ENCODE data around the gene SIK2.

Gene SIK2

DNA sequence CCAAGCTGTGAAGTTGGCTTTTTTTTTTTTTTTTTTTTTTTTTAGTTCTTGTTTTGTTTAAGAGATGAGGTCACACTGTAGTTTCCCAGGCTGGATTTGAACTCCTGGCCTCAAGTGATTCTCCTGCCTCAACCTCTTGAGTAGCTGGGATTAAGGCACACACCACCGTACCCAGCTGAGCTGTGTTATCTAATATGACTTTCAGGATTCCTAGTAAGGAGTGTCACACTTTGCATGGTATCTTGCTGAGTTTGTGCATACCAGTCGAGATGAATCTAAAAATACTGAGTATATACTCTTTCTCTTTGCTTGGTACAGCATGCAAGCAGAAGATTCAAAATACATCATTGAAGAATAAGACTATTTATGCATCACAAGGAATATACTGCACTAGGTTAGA lies 58.6 kb downstream of the SIK2 start:
- DNase-seq: no peak

DNA sequence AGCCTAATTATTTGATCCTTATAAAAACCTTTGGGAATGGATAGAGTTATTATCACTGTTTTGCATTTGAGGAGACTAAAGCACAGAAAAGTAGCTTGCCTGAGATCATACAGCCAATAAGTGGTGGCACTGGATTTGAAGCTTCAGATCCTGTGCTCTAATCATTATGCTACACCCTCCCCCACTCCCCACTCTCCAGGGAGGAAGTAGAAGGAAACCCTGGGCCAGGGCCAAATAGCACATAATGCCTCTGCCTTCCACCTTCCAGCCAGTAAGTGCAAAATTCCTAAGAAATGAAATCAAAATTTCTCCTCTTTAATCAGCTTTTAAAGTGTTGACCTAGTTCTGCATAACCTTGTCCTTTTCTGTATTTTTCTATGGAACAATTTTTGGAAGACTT lies 61.6 kb downstream of the SIK2 start:
- peak; percentile 2 for DNase-seq

DNA sequence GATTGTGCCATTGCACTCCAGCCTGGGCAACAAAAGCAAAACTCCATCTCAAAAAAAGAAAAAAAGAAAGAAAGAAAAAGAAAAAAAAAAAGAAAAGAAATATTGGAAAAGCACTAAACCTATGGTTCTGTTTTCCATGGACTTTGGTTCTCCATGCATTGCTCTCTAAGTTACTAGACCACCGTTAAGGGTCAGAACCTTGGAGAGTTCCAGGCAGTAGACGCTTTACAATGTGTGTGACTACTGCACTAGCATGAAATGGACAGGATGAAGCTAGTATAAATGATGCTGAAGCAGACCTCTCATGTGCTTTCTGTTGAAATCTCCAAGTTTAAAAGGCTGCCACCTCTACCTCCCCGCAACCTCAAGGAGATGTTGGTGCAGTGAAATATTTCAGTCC lies 63.5 kb downstream of the SIK2 start:
- no peak for DNase-seq

DNA sequence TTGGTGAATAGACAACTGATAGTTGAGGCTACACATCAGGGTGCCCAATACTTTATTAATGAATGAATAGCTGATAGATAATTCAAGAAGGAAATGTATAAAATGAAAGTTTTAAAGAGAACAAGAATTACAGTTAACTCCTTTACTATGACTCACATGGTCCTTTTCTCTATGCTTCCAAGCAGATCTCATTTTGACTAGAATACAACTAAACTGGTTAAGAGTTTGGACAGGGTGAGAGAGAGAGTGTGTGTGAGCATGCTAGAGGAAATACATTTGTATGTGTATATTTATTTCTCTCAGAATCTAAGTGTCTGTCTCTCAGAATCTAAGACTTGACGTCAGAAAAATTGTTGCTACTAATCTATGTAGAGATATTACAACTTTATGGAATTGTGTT lies 66.7 kb downstream of the SIK2 start:
- no peak for DNase-seq

DNA sequence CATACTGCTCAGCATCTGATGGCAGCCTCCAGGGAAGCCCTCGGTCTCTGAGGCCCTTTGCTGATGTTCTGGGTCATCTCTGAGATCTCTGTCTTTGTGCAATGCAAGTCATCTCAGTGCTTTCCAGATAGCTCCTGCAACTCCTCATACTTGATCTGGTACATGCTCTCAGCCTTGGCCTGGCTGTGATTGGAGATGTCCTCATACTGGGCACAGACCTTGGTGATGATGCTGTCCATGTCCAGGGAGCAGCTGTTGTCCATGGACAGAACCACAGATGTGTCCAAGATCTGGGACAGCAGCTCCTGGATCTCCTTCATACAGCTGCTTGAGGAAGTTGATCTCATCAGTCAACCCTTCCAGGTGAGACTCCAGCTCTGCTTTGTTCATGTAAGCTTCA lies 69.1 kb downstream of the SIK2 start:
- no peak for DNase-seq

DNA sequence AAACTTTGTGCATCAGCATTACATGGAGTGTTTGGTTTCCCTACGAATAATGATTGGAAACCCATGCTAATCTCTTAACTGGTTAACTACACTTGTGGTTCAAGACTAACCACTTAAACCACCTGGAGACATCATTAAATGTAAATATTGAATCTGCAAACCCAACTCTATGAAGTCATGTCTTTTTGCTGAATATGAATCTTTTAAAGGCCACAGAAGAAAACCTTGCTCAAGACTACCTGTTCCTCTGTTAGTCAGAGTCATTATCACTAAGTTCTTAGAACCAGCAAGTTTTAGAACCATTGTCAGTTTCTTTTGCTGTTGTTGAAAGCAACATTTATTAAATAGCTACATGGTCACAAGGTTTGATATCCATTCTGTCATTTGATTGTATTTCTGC lies 70.7 kb downstream of the SIK2 start:
- no peak for DNase-seq

DNA sequence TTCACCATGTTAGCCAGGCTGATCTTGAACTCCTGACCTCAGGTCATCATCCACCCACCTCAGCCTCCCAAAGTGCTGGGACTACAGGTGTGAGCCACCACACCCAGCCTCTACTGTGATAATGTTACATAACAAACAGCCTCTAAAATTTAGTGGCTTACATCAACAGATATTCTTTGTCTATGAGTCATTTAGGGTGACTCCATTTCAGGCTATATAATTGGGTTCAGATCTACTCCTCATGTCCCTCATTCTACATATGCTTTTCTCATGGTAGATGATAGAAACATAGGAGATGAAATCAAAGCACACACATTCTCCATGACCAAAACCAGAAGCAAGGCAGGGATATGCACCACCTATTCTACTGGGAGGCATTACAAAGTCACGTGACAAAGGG lies 72.7 kb downstream of the SIK2 start:
- no peak for DNase-seq

DNA sequence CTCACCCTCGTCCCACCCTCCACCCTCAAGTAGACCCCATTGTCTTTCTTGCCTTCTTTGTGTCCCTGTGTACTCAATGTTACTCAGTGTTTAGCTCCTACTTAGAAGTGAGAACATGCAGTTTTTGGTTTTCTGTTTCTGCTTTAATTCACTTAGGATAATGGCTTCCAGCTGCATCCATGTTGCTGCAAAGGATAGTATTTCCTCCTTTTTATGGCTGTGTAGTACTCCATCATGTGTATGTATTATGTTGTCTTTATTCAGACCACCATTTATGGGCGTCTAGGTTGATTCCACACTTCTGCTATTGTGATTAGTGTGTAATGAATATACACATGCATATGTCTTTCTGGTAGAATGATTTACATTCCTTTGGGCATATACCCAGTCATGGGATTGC lies 73.6 kb downstream of the SIK2 start:
- DNase-seq: no peak

DNA sequence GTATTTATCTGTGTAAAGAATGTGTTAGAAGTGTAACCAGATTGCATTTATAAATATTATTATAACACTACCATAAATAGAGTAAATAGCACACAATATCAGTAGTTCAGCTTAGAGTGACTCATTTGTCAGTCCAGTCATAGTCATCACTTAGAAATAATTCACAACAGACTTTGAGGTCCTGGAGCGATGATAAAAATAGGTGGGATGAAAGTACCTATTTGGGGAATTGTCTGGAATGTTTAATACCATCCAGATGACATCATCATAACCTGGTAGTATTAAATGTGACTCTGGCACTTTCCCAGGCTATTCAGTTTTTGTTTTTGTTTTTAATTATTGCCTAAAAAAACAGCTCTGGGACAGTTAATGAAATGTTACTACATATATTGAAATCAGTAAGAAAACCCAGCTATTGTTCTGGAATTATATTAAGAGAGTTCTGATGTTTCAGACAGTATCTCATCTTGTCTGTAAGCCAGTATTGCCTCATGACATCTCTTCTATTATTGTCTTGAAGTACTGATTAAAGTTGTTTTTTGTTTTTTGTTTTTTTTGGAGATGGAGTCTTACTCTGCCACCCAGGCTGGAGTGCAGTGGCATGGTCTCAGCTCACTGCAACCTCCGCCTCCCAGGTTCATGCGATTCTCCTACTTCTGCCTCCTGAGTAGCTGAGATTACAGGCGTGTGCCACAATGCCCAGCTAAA lies 74.8 kb downstream of the SIK2 start:
- no peak for DNase-seq

DNA sequence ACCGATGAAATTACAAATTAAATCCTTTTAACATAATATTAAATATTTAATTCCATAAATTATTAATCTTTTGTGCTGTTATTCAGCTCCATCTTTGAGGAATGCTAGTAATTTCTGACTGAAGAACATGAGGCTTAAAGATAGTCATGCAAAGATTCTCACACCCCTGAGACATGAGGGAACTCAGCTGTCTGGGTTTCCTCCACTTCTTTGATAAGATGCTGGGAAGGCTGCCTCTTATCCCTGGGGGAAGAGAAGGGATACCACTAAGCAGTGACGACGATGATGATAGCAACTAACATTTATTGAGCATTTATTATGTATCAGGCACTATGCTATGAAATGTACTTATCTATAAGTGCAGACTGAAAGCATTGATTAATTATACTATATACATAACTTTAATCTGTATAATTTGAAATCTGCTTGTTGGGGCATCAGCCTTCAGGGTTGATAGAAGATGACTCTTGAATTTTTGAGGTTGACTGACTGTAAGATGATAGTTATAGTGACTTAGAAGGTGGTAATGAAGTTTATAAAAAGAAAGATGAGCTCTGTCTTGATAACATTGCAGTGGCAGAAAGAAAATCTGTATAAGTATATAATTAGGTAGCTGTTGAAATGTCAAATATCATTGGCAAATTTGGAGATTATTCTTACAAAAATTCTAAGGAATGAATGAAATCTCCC lies 78.4 kb downstream of the SIK2 start:
- no peak for DNase-seq

DNA sequence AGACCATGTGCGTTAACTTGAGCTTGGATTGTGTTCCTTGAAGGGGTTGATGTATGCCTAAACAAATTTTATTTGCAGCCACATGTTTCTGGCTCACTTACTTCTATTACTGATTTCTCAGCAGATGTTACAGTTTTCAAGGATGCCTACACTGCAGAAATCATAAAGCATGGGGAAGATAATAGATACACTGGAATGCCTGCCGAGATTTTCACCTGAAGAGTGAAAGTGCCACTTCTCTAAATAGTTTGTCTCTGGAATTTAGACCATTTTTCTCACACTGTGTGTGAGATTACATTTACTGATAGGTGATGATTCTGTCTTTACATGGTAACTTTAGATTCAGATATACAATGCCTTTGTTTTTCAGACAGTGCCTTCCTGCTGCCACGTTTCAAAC lies 81.6 kb downstream of the SIK2 start:
- DNase-seq: no peak

DNA sequence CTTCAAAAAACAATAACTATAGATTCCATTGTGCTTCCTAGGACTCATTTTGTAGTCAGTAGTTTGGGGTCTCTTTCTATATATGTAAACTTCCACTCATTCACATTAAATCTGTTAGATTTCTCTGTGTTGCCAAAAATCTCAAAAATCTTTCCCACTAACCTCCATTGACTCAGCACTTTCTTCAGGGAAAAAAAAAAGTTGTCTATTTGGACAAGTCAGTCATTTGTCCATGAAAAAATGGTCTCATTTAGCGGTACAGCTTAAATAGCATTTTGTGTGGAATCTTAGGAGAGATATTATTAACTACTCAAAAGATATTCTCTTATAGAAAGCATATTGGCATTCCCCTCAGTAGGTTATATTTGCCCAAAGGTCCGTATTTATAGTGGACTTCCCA lies 82.0 kb downstream of the SIK2 start:
- DNase-seq: no peak

DNA sequence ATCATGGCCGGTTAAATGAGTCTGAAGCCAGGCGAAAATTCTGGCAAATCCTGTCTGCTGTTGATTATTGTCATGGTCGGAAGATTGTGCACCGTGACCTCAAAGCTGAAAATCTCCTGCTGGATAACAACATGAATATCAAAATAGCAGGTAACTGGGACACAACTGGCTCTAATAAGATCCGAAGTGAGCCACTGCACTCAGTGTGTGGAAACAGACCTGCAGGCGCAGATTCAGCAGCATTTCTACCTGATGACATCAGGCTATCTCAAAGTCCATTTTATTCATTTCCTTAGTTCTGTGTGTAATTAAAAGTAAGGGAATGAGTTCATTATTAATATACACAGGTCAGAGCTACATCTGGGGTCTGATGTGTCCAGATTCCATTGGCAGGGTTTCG lies 85.8 kb downstream of the SIK2 start:
- DNase-seq: no peak

DNA sequence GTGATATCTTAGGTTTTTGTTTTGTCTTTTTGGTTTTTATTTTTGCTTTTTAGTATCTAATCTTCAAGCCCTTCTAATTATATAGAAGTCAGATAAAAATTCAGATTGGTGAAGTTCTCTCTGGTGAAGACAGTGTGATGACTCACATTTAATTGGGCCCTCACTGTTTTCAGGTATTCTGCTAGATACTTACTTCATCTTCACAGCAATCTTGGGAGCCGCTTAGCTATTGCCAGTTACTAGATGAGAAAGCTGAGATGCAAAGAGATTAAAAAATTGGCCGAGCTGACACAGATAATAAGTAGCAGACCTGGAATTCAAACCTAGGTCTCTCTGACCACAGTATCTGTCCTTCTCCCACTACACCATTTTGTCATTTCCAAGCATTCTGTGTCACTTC lies 88.9 kb downstream of the SIK2 start:
- no peak for DNase-seq

DNA sequence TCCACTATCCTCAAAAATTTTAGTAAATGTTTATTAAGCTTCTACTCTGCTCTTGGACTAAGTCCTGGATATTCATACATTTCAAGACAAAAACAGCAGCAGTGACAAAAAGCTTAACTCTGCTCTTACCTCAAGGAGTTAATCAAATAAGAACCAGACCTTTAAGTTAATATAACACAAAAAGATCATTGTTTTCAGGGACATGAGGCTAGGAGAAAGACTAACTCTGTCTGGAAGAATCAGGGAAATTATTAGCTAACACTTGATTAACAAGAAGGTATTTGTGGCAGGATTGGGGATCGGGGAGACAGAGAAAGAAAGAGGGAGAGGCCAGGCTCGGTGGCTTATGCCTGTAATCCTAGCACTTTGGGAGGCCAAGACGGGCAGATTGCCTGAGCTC lies 89.5 kb downstream of the SIK2 start:
- DNase-seq: no peak

DNA sequence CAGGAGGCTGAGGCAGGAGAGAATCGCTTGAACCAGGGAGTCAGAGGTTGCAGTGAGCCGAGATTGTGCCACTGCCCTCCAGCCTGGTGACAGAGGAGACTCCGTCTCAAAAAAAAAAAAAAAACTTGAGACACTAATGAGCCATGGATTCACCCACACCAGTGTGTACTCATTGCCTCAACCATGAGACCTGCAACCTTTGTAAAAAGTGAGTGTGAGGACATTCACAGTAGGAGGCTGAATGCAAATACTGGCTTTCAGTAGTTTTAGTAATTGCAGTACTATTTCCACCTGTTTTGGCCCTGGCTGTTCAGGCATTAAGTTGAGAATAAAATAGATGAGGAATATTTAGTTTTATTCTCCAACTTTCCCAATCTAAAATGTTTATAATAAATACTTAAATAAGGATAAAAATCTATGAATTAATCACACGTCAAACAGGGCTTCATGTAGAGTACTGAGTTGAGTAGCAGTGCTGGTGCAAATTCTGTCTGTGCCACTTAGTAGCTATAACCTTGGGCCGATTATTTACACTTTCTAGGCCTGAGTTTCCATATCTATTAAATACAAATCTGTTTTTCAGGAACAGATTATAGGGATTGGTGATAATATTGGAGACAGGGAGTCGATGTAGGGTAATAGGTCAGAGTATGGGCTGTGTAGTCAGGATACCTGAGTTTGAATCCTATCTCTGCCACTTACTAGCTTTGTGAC lies 91.1 kb downstream of the SIK2 start:
- DNase-seq: no peak

DNA sequence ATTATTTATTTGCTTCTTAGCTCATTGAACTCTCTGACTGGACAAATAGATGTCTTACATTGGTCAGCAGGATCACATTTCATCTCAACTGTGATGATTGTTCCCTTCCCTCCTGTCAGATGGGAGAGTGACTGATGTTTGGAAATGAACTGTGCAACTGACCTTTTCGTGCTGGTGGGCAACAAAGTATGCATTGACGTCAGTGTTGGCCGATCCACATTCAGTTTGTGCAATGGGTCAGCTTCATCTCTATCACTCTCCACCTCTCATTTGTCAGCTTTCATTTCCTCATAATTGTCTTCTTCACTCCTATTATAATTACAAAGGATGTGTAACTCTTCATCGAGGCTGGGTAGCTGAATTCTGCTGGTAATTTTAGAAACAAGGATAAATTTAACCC lies 92.6 kb downstream of the SIK2 start:
- no peak for DNase-seq

DNA sequence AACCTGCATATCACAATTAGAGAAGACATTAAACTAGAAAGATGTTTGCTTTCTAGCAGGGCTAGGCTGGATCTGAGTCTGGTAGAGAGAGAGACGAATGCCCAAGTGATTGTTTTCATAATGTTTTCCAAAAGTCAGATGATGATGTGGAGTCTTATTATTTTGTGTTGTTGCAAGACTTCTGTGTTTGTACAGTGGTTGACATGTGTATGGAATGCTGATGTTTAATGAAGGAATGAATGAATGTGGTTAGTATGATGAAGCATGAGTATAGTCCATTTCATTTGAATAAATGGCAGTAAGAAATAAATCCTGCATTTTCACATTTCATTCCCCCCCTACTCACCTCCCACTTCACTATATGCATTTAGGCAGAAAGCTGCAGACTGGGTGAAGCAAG lies 94.3 kb downstream of the SIK2 start:
- no peak for DNase-seq

DNA sequence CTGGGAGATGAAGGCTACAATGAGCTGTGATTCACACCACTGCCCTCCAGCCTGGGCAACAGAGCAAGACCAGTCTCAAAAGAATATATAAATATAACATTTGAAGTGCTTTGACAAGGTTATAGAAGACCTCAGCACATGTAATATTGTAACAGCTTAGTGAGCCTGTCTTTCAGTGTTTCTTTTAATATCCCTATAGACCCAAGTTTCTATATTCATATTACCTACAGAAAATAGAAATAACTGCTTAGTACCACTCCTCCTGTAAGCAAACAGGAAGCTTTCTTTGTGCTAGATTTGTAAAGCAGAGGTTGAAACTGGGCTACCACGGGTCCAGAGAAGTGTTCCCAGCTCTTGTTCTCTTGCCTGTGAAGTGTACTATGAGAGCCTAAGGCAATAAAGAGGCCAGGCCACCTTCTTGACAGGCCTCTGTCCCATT lies 95.7 kb downstream of the SIK2 start:
- no peak for DNase-seq

DNA sequence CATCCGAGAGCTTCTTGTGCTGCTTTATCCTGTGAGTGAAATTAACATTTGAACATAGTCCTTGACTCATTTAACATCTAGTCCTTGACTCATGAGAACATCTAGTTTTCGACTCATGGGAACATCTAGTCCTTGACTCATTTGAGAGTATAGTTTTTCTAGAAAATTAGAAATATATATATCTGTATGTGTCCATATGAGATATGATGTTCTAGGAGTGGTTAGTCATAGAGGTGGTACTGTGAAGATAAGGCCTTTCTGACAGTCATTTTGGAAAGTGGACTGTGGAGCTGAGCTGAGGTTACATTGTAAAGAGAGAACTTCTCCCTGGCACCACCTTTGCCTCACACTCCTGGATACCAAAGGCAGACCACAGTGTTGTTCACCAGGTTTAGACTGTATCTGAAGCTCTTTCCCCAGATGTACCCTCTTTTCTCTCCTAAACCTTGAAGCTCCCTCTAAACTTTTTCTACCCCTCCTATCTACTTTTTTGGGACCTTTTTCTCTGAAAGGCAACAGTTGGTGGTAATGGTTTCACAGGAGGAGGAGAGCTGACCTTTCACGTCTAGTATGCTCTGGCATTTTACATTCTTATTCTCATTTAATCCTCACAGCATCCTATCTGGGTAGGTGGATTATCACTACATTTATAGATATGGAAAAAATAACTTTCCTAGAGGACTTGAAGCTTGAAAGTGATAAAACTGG lies 96.8 kb downstream of the SIK2 start:
- DNase-seq: no peak

DNA sequence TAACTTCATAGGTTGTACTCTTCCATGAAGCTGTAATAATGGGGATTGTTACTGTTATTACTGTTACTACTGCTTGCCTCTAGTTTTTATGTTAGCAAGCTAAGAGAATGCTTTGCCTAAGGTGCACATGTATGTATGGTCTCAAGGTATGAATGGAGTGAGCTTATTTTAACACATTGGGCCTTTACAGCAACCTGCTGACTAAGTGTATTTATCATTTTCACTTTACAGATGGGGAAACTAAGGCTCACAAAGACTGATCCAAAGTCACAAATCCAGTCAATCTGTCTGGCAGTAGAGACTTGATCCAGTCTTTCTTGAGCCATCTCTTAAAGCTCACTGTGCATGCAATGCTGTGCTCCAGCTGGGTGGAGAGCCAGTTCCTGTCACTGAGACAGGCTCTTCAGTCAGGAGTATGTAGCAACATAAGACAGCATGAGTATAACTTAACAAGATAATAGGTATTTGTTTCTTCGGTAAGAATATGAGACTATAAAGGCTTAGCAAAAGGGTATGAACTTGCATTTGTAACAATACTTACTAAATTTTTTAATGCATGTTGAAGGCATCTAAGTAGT lies 97.4 kb downstream of the SIK2 start:
- DNase-seq: no peak

DNA sequence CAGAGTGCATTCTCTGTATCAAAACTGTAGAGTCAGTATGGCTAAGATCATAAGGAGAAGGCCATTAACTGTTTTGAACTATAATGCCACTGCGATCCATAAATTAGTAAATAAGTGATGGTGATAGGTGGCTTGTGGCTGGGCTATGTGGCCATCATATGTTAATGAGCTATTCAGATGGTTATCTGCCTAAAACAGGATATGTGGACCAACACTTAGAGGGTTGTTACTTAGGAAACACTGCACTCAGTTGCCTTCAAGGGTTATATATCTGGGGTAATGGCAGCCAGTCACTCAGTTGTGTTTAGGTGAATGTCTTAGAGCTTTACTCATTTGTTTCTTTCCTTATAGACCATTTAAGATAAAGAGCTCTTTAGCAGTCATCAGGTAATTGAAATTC lies 97.9 kb downstream of the SIK2 start:
- DNase-seq: no peak

DNA sequence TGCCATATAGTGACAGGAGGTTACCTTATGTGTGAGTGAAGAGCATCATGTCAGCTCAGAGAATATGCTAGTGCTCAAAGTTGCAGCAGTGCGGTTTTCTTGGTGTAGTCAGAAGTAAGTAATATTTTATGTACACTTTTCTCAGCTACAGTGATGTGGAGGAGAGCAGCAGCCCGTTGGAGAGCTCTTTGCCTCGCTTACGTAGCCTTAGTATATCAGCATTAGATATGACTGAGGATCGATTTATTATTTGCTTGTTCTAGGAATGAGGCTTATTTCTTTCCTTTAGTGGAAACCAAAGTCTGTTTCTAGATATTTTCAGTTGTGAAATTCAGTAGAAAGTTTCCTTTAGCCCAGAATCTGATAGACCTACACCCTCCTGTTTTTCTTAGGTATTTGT lies 100.4 kb downstream of the SIK2 start:
- no peak for DNase-seq

All from NCI-H82 (cell line).